Mesendoderm (in vitro differentiated cells): ENCODE data around the gene FPR1.

ENCODE experiments used
- DNase-seq: peaks from one replicate; pipeline ENCODE4 v3.0.0; 2013
- H2AK5ac ChIP-seq: 2 replicates; pipeline ENCODE4 v1.6.1; 2013; ENCODE audit warnings: low read length, inconsistent platforms
- H2BK120ac ChIP-seq: 2 replicates; pipeline ENCODE4 v1.6.1; 2013; ENCODE audit warnings: low read depth, mild to moderate bottlenecking, low read length, moderate library complexity, mixed read lengths
- H2BK15ac ChIP-seq: replicated peaks from 2 replicates; pipeline ENCODE4 v1.6.1; 2013; ENCODE audit warnings: low read depth, mild to moderate bottlenecking, moderate library complexity
- H2BK5ac ChIP-seq: 2 replicates; pipeline ENCODE4 v1.6.1; 2013; ENCODE audit warnings: low read length, inconsistent platforms
- H3K18ac ChIP-seq: 2 replicates; pipeline ENCODE4 v1.6.1; 2013; ENCODE audit warnings: mild to moderate bottlenecking, low read length, mixed read lengths
- H3K23ac ChIP-seq: one replicate; pipeline ENCODE4 v1.6.1; 2013; ENCODE audit warnings: low read length
- H3K27ac ChIP-seq: 2 replicates; pipeline ENCODE4 v1.5.1; 2013; ENCODE audit warnings: low read depth, mild to moderate bottlenecking, inconsistent platforms, low read length, moderate library complexity
- H3K27me3 ChIP-seq: 2 replicates; pipeline ENCODE4 v1.6.1; 2013; ENCODE audit warnings: low read length, control low read depth, mild to moderate bottlenecking, inconsistent platforms; ENCODE audit not compliant: insufficient read depth, poor library complexity
- H3K36me3 ChIP-seq: 2 replicates; pipeline ENCODE4 v1.6.1; 2013; ENCODE audit warnings: low read length, inconsistent platforms; ENCODE audit not compliant: control insufficient read depth, insufficient read depth
- H3K4ac ChIP-seq: one replicate; pipeline ENCODE4 v1.6.1; 2013; ENCODE audit warnings: low read depth, mild to moderate bottlenecking, low read length, moderate library complexity
- H3K4me1 ChIP-seq: 2 replicates; pipeline ENCODE4 v1.6.1; 2013; ENCODE audit warnings: low read depth, low read length, inconsistent platforms; ENCODE audit not compliant: control insufficient read depth
- H3K4me2 ChIP-seq: 2 replicates; pipeline ENCODE4 v1.6.1; 2013; ENCODE audit warnings: low read length
- H3K4me3 ChIP-seq: 2 replicates; pipeline ENCODE4 v1.5.1; 2013; ENCODE audit warnings: mild to moderate bottlenecking, low read length
- H3K56ac ChIP-seq: one replicate; pipeline ENCODE4 v1.6.1; 2013; ENCODE audit warnings: low read length
- H3K79me1 ChIP-seq: 2 replicates; pipeline ENCODE4 v1.6.1; 2013; ENCODE audit warnings: low read length, inconsistent platforms
- H3K79me2 ChIP-seq: 2 replicates; pipeline ENCODE4 v1.6.1; 2013; ENCODE audit warnings: mild to moderate bottlenecking, low read length; ENCODE audit not compliant: control insufficient read depth, insufficient read depth
- H3K9ac ChIP-seq: 2 replicates; pipeline ENCODE4 v1.6.1; 2013; ENCODE audit warnings: low read length, inconsistent platforms
- H4K5ac ChIP-seq: one replicate; pipeline ENCODE4 v1.6.1; 2013; ENCODE audit warnings: low read length
- H4K8ac ChIP-seq: one replicate; pipeline ENCODE4 v1.6.1; 2013; ENCODE audit warnings: low read depth, mild to moderate bottlenecking, control low read depth, low read length, moderate library complexity
- WGBS: extraction: QIAGEN DNeasy Blood & Tissue Kit; methylation state at CpG from one replicate; pipeline ENCODE4 v1.1.7; 2013; ENCODE audit warnings: low lambda C conversion rate, missing lambda C conversion rate; ENCODE audit not compliant: insufficient coverage; ENCODE audit errors: extremely low coverage; 5-methylcytosine and 5-hydroxymethylcytosine counted together

The FPR1 gene

GRCh38 chr19:51729781-51730180 is 21.9 kb downstream of the FPR1 start:
- Histone ChIP-seq H2BK15ac (no peak overlapping the region), H3K27me3 (no peaks in the 10 kb centered on the region), H3K4me3 (no peak overlapping the region), H3K56ac (no peak overlapping the region), H3K4me1 (no peaks in the 10 kb centered on the region), H3K4me2 (no peak overlapping the region), H3K23ac (no peak overlapping the region), H3K79me2 (no peaks in the 10 kb centered on the region), H2AK5ac (no peak overlapping the region), H3K18ac (no peak overlapping the region), H4K5ac (no peak overlapping the region), H3K79me1 (no peaks in the 10 kb centered on the region), H3K36me3 (no peaks in the 10 kb centered on the region), H3K9ac (no peak overlapping the region), H3K4ac (no peak overlapping the region), H4K8ac (no peak overlapping the region), H3K27ac (no peak overlapping the region), H2BK120ac (no peak overlapping the region), H2BK5ac (no peak overlapping the region)
- WGBS, result no CpG with 5 or more reads among the region's 2 CpGs
- no peak for DNase-seq

GRCh38 chr19:51727349-51727880 is 24.3 kb downstream of the FPR1 start:
- no peak overlapping the region for H2BK120ac ChIP-seq
- H3K18ac ChIP-seq, result no peak overlapping the region
- H3K4me3 ChIP-seq, result no peak overlapping the region
- H2BK5ac ChIP-seq, result no peak overlapping the region
- no peak overlapping the region for H4K8ac ChIP-seq
- H3K36me3 ChIP-seq, result no peaks in the 10 kb centered on the region
- no peak overlapping the region for H4K5ac ChIP-seq
- no peaks in the 10 kb centered on the region for H3K27me3 ChIP-seq
- H3K4ac ChIP-seq, result no peak overlapping the region
- no peak overlapping the region for H3K56ac ChIP-seq
- no peak overlapping the region for H3K4me2 ChIP-seq
- no peak overlapping the region for H3K9ac ChIP-seq
- no peaks in the 10 kb centered on the region for H3K79me1 ChIP-seq
- H2BK15ac ChIP-seq, result no peak overlapping the region
- no peak overlapping the region for H3K27ac ChIP-seq
- DNase-seq, result no peak
- H3K23ac ChIP-seq, result no peak overlapping the region
- H2AK5ac ChIP-seq, result no peak overlapping the region
- WGBS, result no CpG with 5 or more reads among the region's 7 CpGs
- H3K4me1 ChIP-seq, result no peaks in the 10 kb centered on the region
- no peaks in the 10 kb centered on the region for H3K79me2 ChIP-seq

DNA sequence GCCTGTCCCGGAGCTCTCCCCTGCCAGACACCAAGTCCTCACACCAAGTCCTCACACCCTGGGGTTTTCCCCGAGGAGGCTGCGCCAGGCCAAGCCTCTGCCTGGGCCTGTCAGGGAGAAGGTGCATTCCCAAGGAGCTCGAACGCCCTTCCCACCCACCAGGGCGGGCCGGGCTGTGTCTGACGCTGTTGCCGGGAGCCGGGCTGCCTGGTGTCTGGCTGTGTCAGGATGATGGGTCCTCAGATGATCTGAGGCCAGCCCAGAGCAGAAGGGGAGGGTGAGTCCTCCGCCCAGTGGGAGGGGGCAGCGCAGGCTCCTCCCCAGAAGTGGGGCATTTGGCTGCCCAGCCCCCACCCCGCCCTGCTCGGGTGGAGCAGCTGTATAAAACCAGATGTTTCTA is 25.6 kb downstream of the FPR1 start:
- Histone ChIP-seq H3K36me3 (no peaks in the 10 kb centered on the region), H3K27ac (no peak overlapping the region)

DNA sequence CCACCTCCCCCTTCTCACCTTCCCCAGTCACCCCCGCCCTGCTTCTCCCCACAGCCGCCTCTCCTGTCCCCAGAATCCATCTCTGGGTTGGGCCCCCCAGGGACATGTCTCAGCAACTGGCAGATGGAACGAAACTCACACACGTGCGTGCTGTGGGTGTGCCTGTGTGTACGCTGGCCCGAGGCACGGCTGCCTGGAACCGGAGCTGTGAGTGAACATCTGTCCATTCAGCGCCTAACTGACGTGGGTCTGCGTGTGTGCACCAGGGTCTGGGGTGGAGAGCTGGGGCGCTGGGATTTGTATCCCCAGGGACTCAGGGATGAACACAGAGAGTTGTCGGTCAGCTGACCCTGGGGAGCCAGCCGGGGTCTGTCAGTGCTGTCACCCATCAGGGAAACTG is 27.1 kb downstream of the FPR1 start:
- H2BK120ac ChIP-seq, result no peak overlapping the region
- H3K27ac ChIP-seq, result no peak overlapping the region
- H2BK5ac ChIP-seq, result no peak overlapping the region
- H3K9ac ChIP-seq, result no peak overlapping the region
- no peaks in the 10 kb centered on the region for H3K36me3 ChIP-seq
- no peaks in the 10 kb centered on the region for H3K79me1 ChIP-seq
- no peaks in the 10 kb centered on the region for H3K27me3 ChIP-seq
- no peak overlapping the region for H3K56ac ChIP-seq
- H3K18ac ChIP-seq, result no peak overlapping the region
- H2BK15ac ChIP-seq, result no peak overlapping the region
- H4K8ac ChIP-seq, result no peak overlapping the region
- H4K5ac ChIP-seq, result no peak overlapping the region
- H3K23ac ChIP-seq, result no peak overlapping the region
- no peak overlapping the region for H3K4me3 ChIP-seq
- H2AK5ac ChIP-seq, result no peak overlapping the region
- H3K4ac ChIP-seq, result no peak overlapping the region
- DNase-seq, result no peak
- no CpG with 5 or more reads among the region's 15 CpGs for WGBS
- H3K4me1 ChIP-seq, result no peaks in the 10 kb centered on the region
- H3K4me2 ChIP-seq, result no peak overlapping the region
- H3K79me2 ChIP-seq, result no peaks in the 10 kb centered on the region

More for the DNA sequence above, 25.6 kb downstream of the FPR1 start:
- H3K4me1 ChIP-seq, result no peaks in the 10 kb centered on the region
- H3K18ac ChIP-seq, result no peak overlapping the region
- H3K79me2 ChIP-seq, result no peaks in the 10 kb centered on the region
- H3K4ac ChIP-seq, result no peak overlapping the region
- H2AK5ac ChIP-seq, result no peak overlapping the region
- H3K56ac ChIP-seq, result no peak overlapping the region
- H4K5ac ChIP-seq, result no peak overlapping the region
- DNase-seq, result peak; percentile 25
- no peak overlapping the region for H2BK5ac ChIP-seq
- no peak overlapping the region for H3K9ac ChIP-seq
- no peak overlapping the region for H2BK15ac ChIP-seq
- no peak overlapping the region for H4K8ac ChIP-seq
- H3K79me1 ChIP-seq, result no peaks in the 10 kb centered on the region
- no peak overlapping the region for H3K23ac ChIP-seq
- H3K27me3 ChIP-seq, result no peaks in the 10 kb centered on the region
- H3K4me2 ChIP-seq, result no peak overlapping the region
- no CpG with 5 or more reads among the region's 14 CpGs for WGBS
- no peak overlapping the region for H2BK120ac ChIP-seq
- H3K4me3 ChIP-seq, result no peak overlapping the region

DNA sequence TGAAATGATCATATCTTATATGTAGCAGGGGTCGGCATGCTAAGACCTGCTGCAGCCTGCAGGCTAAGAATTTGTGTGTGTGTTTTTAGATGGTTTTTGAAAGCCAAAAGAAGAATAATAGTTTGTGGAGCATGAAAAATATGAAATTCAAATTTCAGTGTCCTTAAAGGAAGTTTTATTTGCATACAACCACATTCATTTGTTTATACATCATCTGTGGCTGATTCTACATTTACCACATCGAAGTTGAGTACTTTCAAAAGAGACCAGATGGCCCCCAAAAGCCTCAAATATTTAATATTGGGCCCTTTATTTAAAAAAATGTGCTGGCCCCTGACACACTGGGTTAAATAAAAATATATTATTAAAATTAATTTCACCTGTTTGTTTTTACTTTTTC is 29.2 kb downstream of the FPR1 start:
- H3K79me2 ChIP-seq, result no peaks in the 10 kb centered on the region
- H3K56ac ChIP-seq, result no peak overlapping the region
- no peak overlapping the region for H4K8ac ChIP-seq
- no peak overlapping the region for H3K18ac ChIP-seq
- H2AK5ac ChIP-seq, result no peak overlapping the region
- H3K4me2 ChIP-seq, result no peak overlapping the region
- H4K5ac ChIP-seq, result no peak overlapping the region
- H3K9ac ChIP-seq, result no peak overlapping the region
- no peak overlapping the region for H3K4me3 ChIP-seq
- H3K27me3 ChIP-seq, result peaks cover 6% of the 10 kb centered on the region
- no peak overlapping the region for H3K23ac ChIP-seq
- no peaks in the 10 kb centered on the region for H3K79me1 ChIP-seq
- no peak for DNase-seq
- no peak overlapping the region for H2BK5ac ChIP-seq
- no peak overlapping the region for H3K4ac ChIP-seq
- no peak overlapping the region for H2BK120ac ChIP-seq
- no peak overlapping the region for H3K27ac ChIP-seq
- no peaks in the 10 kb centered on the region for H3K4me1 ChIP-seq
- WGBS, result no CpG with 5 or more reads among the region's 2 CpGs
- no peak overlapping the region for H2BK15ac ChIP-seq
- no peaks in the 10 kb centered on the region for H3K36me3 ChIP-seq

GRCh38 chr19:51721905-51722304 is 29.8 kb downstream of the FPR1 start:
- Histone ChIP-seq H3K4me2 (no peak overlapping the region), H2AK5ac (no peak overlapping the region), H2BK120ac (no peak overlapping the region), H2BK5ac (no peak overlapping the region), H4K5ac (no peak overlapping the region), H3K27ac (no peak overlapping the region), H3K9ac (no peak overlapping the region), H4K8ac (no peak overlapping the region), H3K23ac (no peak overlapping the region), H3K27me3 (peaks cover 6% of the 10 kb centered on the region), H3K79me2 (no peaks in the 10 kb centered on the region), H2BK15ac (no peak overlapping the region), H3K4me1 (no peaks in the 10 kb centered on the region), H3K4ac (no peak overlapping the region), H3K79me1 (no peaks in the 10 kb centered on the region), H3K4me3 (no peak overlapping the region), H3K18ac (no peak overlapping the region), H3K56ac (no peak overlapping the region), H3K36me3 (no peaks in the 10 kb centered on the region)
- WGBS, result no CpG with 5 or more reads among the region's 7 CpGs
- no peak for DNase-seq
